Sciatic nerve (tissue), 2 donors: ENCODE measurements around the gene CSF3. TPM values are rescaled to one million over a fixed set of nuclear protein-coding genes. Genes with fewer than 3 reads are reported as not detected.

Experiments
- ATAC-seq: fragments of 200-7000 bp; cut with Tn5 transposase; one replicate; pipeline ENCODE4 v1.9.1; 2020; ENCODE audit warnings: mild to moderate bottlenecking, moderate library complexity
- DNase-seq: peaks from one replicate; pipeline ENCODE4 v3.0.0-alpha.2; 2020; ENCODE audit warnings: low spot score
- intact Hi-C: fragments of 100-400 bp; cut with DNase I; formaldehyde crosslinking; loops from one replicate; pipeline ENCODE4 v1.14.2; 2022
- total RNA-seq: library from RNA; stranded (reverse); fragmentation: NEBNext Ultra II Directional; extraction: Animal tissue kit (Norgen Biotek cat#: 25700); gene quantifications from one replicate; pipeline ENCODE4 v1.2.1, GENCODE V29; 2021
- donor health status: DM: no; HTN: no; CAD: no.
- donor health status: DM: no; HTN: no; CAD: no.

The CSF3 gene, protein sequence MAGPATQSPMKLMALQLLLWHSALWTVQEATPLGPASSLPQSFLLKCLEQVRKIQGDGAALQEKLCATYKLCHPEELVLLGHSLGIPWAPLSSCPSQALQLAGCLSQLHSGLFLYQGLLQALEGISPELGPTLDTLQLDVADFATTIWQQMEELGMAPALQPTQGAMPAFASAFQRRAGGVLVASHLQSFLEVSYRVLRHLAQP
- 2.3 TPM for total RNA-seq

DNA sequence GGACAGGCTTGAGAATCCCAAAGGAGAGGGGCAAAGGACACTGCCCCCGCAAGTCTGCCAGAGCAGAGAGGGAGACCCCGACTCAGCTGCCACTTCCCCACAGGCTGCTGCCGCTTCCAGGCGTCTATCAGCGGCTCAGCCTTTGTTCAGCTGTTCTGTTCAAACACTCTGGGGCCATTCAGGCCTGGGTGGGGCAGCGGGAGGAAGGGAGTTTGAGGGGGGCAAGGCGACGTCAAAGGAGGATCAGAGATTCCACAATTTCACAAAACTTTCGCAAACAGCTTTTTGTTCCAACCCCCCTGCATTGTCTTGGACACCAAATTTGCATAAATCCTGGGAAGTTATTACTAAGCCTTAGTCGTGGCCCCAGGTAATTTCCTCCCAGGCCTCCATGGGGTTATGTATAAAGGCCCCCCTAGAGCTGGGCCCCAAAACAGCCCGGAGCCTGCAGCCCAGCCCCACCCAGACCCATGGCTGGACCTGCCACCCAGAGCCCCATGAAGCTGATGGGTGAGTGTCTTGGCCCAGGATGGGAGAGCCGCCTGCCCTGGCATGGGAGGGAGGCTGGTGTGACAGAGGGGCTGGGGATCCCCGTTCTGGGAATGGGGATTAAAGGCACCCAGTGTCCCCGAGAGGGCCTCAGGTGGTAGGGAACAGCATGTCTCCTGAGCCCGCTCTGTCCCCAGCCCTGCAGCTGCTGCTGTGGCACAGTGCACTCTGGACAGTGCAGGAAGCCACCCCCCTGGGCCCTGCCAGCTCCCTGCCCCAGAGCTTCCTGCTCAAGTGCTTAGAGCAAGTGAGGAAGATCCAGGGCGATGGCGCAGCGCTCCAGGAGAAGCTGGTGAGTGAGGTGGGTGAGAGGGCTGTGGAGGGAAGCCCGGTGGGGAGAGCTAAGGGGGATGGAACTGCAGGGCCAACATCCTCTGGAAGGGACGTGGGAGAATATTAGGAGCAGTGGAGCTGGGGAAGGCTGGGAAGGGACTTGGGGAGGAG is at the start of gene CSF3:
CSF3 (plus strand) TSS at position 436 of the 993 bp plus-strand sequence; CDS start at position 471, 35 bp downstream.
- intact Hi-C loops = loop anchor here (10.0 kb wide), 1 partner anchor 180 kb away; no protein-coding TSS in a partner anchor
- ATAC-seq (no peak), DNase-seq (no peak)

- no peak for ATAC-seq
- intact Hi-C loops = no loop called here
- no peak for DNase-seq
These were observed 48.5 kb upstream of the CSF3 start for GRCh38 chr17:39966771-39967170.

DNA sequence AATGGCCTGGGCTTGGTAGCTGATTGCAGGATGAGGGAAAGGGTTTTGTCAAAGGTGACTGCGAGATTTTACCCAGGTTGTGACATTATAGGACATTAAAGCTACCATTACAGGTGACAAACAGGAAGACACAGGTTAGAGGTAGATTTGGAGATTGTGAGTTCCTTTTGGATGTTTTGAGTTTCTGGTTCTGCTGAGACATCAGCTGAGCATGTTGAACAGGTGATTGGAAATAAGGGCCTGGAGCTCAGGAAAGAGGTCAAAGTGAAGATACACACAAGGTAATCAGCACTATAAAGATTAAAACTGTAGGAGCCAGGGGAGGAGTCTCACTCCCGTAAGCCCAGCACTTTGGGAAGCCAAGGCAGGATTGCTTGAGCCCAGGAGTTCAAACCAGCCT is 46.5 kb upstream of the CSF3 start:
- DNase-seq (no peak), ATAC-seq (no peak)
- intact Hi-C loops = no loop called here

- no peak for DNase-seq
- ATAC-seq = no peak
- intact Hi-C loops = no loop called here
These were observed 45.9 kb upstream of the CSF3 start for GRCh38 chr17:39969375-39969774.

DNA sequence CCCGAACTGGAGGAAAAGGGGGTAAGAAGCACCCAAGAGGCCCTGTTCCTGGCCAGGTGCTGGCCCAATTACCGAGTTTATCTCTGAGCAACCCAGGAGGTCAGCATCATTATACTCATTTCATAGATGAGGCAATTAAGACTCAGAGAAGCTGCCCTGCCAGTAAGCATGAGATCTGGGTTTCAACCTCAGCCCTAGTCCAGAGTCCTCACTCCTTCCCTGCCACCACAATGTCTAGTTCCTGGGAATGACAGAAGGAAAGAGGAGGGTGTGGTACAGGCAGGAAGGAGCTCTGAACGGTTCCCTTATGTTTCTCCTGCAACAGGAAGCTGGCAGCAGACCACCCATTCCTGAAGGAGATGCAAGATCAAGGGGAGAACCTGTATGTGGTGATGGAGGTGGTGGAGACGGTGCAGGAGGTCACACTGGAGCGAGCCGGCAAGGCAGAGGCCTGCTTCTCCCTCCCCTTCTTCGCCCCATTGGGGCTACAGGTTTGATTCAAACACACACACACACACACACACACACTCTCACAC is 45.0 kb upstream of the CSF3 start:
- no peak for DNase-seq
- intact Hi-C loops = no loop called here
- ATAC-seq = no peak

DNA sequence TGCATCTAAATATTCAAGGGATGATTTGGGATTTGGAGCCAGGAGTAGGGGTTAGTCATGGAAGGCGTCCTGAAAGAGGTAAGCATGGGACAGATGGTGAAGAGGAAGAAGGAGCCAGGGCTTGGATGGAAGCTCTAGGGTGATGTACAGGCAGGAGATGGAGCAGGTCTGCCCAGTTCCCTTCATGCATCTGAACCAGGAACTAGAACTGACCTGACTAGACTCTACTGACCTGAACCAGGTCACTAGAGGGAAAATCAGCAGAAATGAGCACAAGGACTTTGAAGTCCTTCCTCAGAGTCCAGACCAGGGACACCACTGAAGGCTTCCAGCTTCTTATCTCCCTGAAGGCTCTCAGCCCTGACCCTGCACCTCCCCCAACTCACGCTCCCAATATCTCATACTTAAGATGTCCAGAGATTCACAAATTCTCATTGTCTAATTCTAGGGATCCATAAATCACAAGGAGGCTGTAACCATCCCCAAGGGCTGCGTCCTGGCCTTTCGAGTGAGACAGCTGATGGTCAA is 44.1 kb upstream of the CSF3 start:
- no peak for ATAC-seq
- DNase-seq = no peak
- intact Hi-C loops = no loop called here

DNA sequence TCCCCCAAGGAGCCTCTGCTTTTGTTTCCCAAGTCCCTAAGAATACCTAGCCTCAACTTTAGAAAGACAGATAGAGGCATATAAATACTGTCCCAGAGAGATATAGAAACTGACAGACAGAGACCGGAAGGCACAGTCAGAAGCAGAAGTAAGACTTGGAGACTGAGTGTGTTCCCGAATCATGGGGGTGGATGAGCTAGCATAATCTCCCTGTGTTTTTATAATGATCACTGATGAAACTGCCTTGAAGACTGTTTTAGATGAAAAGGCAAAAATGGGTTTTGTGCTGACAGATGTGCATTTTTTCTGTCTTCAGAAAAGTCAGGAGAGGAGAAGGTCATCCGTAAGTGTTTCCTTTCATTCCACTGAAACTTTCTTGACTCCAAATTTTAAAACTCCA is 43.0 kb upstream of the CSF3 start:
- no peak for ATAC-seq
- DNase-seq = no peak
- intact Hi-C loops = no loop called here

GRCh38 chr17:39973496-39973895 is 41.7 kb upstream of the CSF3 start:
- ATAC-seq (no peak), DNase-seq (no peak)
- intact Hi-C loops = no loop called here

- no peak for DNase-seq
- intact Hi-C loops = no loop called here
- ATAC-seq = no peak
These were observed 40.8 kb upstream of the CSF3 start for GRCh38 chr17:39974433-39974832.

GRCh38 chr17:39975801-39976200 is 39.4 kb upstream of the CSF3 start:
- intact Hi-C loops = loop anchor here (5.0 kb wide), 1 partner anchor 268 kb away; no protein-coding TSS in a partner anchor
- ATAC-seq (no peak), DNase-seq (no peak)

DNA sequence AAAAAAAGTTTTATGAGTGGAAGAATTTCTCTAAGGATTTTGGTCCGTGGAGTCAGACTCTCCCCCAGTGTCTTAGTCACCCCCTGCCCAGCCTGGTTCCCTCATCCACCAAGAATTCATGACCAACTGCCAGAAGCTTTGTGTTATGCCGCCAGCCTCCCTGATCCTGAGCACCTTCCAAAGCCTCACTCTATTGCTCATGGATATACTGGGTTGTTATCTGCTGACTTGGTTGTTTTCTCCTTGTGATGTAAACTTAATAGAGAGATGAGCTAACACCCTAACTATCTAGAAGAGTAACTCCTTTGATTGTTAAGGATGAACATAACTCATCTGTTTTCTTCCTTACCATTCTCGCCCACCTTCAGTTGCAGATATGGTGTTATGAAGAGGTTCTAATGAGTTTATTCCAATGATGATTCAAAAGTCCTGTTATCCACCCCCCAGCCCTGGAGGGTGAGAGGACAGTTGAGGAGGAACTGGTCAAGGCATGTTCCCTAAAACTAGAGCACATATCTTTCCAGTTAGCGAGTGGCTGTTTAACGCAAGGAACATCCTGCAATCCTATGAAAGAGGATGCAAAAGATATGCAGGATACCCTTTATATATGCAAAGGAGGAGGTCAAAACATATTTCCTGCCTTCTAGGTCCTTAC is 36.1 kb upstream of the CSF3 start:
- DNase-seq = no peak
- intact Hi-C loops = loop anchor here (5.0 kb wide), 1 partner anchor 272 kb away; no protein-coding TSS in a partner anchor
- ATAC-seq = no peak

DNA sequence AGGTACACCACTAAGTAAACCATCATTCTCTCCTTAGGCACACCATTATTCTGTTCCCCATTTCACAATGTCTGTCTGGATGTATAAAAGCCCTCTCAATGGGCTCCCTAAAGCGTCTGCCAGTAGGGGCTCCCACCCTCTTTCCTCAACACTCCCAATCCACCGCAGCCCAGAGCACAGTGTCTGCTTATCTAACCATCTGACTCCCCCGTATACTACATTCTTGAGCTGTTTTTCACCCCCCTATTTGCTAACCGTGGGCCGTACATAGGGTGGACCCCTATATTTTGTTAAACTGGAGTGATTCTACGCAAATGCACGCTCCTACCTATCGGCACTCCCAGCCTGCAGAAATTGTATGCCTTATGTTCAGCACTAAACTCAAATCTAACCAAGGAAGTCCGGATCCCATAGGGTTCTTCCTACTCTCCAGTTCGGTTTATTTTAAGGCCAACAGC is 35.3 kb upstream of the CSF3 start:
- no peak for DNase-seq
- intact Hi-C loops = loop anchor here (2.0 to 5.0 kb wide), 2 partner anchors 27 to 273 kb away; no protein-coding TSS in a partner anchor
- peak; percentile 42 for ATAC-seq

DNA sequence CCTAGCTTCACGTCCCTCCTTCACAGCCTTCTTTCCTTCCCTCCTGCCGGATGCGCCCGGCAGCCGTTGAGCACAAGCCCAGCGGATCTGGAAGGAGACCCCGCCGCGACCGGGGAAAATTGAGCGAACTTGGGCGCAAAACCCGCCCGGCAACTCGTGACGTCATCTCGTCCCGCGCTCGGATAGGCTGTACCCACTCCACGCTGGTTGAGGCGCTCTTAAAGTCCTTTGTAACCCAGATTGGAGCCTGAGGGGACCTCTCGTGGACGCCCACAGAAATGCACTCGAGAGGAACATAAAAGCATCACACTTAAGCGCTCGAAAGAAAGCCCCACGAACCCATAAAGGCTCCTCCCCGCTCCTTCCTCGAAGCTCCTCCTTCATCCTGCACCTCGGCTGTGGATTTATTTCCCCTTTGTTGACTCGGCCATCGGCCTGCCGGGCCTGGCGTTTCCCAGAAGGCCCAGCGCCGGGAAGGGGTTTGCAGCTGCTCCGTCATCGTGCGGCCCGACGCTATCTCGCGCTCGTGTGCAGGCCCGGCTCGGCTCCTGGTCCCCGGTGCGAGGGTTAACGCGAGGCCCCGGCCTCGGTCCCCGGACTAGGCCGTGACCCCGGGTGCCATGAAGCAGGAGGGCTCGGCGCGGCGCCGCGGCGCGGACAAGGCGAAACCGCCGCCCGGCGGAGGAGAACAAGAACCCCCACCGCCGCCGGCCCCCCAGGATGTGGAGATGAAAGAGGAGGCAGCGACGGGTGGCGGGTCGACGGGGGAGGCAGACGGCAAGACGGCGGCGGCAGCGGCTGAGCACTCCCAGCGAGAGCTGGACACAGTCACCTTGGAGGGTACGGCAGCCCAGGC is 34.7 kb upstream of the CSF3 start, which contains the start of gene PSMD3:
PSMD3 (plus strand) TSS at position 457 of the 856 bp plus-strand sequence; CDS start at position 621, 164 bp downstream.
- intact Hi-C loops = loop anchor here (2.0 kb wide), 1 partner anchor 28 kb away; no protein-coding TSS in a partner anchor
- peak; percentile 98 for ATAC-seq

GRCh38 chr17:39981207-39981741 is 34.0 kb upstream of the CSF3 start:
- no peak for ATAC-seq
- DNase-seq = no peak
- intact Hi-C loops = loop anchor here (2.0 kb wide), 1 partner anchor 28 kb away; no protein-coding TSS in a partner anchor

More for the DNA sequence above, 34.7 kb upstream of the CSF3 start, which contains the start of gene PSMD3:
- peak; percentile 99 for DNase-seq

GRCh38 chr17:39981766-39982375 is 33.4 kb upstream of the CSF3 start:
- ATAC-seq (no peak), DNase-seq (no peak)
- intact Hi-C loops = loop anchor here (2.0 kb wide), 1 partner anchor 29 kb away; no protein-coding TSS in a partner anchor

GRCh38 chr17:39988206-39988810 is 26.9 kb upstream of the CSF3 start:
- DNase-seq (no peak), ATAC-seq (no peak)
- intact Hi-C loops = no loop called here

DNA sequence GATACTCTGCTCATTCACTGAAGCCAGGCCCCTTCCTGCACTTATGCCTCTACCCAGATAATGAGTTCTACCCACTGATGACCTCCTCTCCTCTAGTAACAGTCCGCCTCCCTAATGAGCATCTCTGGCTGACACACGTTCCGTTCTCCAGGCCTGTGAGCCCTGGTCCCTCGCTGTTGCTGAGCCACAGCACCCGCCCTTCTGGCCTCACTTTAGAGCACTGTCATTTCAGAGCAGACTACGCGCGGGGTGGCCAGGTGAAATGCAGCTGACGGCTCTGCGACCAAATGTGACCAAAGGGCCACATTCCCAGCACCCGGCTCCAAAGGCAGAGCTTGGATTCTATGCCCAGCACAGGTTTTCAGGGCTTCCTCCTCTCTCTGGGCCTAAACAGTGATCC is 20.8 kb upstream of the CSF3 start:
- DNase-seq (no peak), ATAC-seq (no peak)
- intact Hi-C loops = no loop called here
